ENCODE measurements around the gene ITIH4. TPM values are rescaled to one million over a fixed set of nuclear protein-coding genes. Genes with fewer than 3 reads are reported as not detected.
A peak's percentile ranks its signal among the peaks of the same experiment; 100 is the strongest.

ITIH4 gene
- total RNA-seq, 1 donor, result 1.3 TPM

- DNase-seq (ENCODE audit: low read depth), result no peak
- TF ChIP-seq CTCF (IDR thresholded peaks at IDR 0.05; ENCODE audit: insufficient read depth, low read depth, low read length), result peak; percentile 48
- H3K4me3 ChIP-seq (ENCODE audit: low read depth, low read length), result no peak overlapping the region
These were observed 15.4 kb upstream of the ITIH4 start for GRCh38 chr3:52845691-52846431.

- no peak overlapping the region for H3K4me3 ChIP-seq (ENCODE audit: low read depth, low read length)
- TF ChIP-seq CTCF (IDR thresholded peaks at IDR 0.05; ENCODE audit: insufficient read depth, low read depth, low read length), result no peak
- DNase-seq (ENCODE audit: low read depth), result peak; percentile 42
These were observed 14.7 kb upstream of the ITIH4 start for GRCh38 chr3:52845157-52845556.

GRCh38 chr3:52844290-52844975 lies 14.0 kb upstream of the ITIH4 start:
- H3K4me3 ChIP-seq (ENCODE audit: low read depth, low read length), result no peak overlapping the region
- DNase-seq (ENCODE audit: low read depth), result no peak
- no peak for TF ChIP-seq CTCF (IDR thresholded peaks at IDR 0.05; ENCODE audit: insufficient read depth, low read depth, low read length)

DNA sequence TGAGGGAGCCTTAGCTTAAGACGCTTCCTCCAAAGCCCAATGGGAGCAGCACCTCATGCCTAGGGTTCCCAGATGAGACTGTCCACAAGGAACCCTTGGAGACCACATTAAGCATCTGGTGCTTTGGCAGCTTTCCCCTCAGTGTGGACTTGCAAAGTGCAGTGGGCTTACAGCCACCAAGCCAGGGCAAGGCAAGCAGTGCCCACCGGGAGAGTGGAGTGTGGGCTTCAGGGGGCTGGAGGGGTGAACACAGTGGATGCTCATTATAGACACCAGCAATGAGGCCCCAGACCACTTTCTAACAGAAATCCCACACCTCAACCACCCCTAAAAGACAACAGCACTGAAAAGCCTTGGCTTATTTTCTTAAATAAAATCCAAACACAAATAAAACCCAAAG lies 13.4 kb upstream of the ITIH4 start:
- no peak for DNase-seq (ENCODE audit: low read depth)
- H3K4me3 ChIP-seq (ENCODE audit: low read depth, low read length), result no peak overlapping the region
- TF ChIP-seq CTCF (IDR thresholded peaks at IDR 0.05; ENCODE audit: insufficient read depth, low read depth, low read length), result no peak

DNA sequence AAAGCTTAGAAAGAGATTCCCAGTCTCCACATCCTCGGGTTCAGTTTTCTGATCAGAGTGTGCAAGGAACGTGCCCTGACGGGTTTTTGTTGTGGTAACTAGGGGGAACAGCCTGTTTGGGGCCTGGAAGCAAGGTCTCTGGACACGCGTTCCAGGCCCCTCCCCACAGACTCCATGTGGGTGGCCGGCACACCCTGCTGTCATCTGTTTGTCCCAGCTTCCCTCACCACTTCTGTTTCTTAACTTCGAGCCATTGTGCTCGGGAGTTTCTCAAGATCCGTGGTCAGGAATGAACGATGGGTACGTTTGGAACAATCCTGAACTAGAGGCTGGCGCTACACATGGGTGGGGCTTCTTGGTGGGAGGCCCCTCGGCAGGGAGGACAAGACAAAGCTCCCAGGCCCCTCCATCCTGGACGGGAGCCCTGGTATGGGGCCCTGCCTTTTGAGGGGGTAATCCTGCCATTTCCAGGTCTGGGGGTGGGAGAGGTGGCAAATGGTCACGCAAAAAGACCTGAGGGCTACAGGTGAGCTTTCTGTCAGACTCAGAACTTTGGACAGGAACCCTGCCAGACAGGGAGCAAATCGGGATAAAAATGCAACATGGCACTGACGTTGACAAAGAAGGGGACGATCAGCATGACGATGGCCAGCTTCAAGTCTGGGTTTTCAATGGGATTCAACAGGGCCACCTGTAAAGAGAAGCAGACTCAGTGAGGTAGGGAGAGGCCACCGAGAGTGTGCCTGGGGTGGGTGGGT lies 12.8 kb upstream of the ITIH4 start:
- H3K4me3 ChIP-seq (ENCODE audit: low read depth, low read length), result no peak overlapping the region
- no peak for DNase-seq (ENCODE audit: low read depth)
- no peak for TF ChIP-seq CTCF (IDR thresholded peaks at IDR 0.05; ENCODE audit: insufficient read depth, low read depth, low read length)

- H3K4me3 ChIP-seq (ENCODE audit: low read depth, low read length), result no peak overlapping the region
- no peak for DNase-seq (ENCODE audit: low read depth)
- no peak for TF ChIP-seq CTCF (IDR thresholded peaks at IDR 0.05; ENCODE audit: insufficient read depth, low read depth, low read length)
These were observed 12.0 kb upstream of the ITIH4 start for GRCh38 chr3:52842424-52842823.

Measured in fibroblast of villous mesenchyme (primary cell).